NK-92 (cell line): Measurements from ENCODE around the gene NGEF.
"Not testable (repeated sequence)": the region's sequence is repeated elsewhere in the genome, so short reads cannot be mapped to it uniquely, and the experiment has no call there.

Source experiments
- DNase-seq: peaks from one replicate; lab custom pipeline; 2025; ENCODE audit not compliant: unreplicated experiment; lab: John Stamatoyannopoulos, UW

The NGEF gene

GRCh38 chr2:233023007-233023760 is 10.1 kb upstream of the NGEF start:
- DNase-seq, result no peak

- no peak for DNase-seq
Measured at GRCh38 chr2:233022561-233022960, 9.5 kb upstream of the NGEF start.

- no peak for DNase-seq
Measured at GRCh38 chr2:233021771-233022170, 8.7 kb upstream of the NGEF start.

GRCh38 chr2:233020454-233020853 is 7.4 kb upstream of the NGEF start:
- DNase-seq, result no peak

- not testable (repeated sequence) for DNase-seq
Measured at GRCh38 chr2:233019610-233020009, 6.6 kb upstream of the NGEF start.

- DNase-seq, result no peak
Measured at GRCh38 chr2:233017947-233018346, 4.9 kb upstream of the NGEF start.

GRCh38 chr2:233015019-233015645 is 2.1 kb upstream of the NGEF start:
- DNase-seq, result no peak

GRCh38 chr2:233013650-233014049 is 594 bp upstream of the NGEF start:
- no peak for DNase-seq

GRCh38 chr2:233012301-233012971 is 620 bp downstream of the NGEF start:
- DNase-seq, result no peak

GRCh38 chr2:233011702-233012131 is 1.3 kb downstream of the NGEF start:
- no peak for DNase-seq

GRCh38 chr2:233011268-233011650 is 1.8 kb downstream of the NGEF start:
- no peak for DNase-seq

- DNase-seq, result no peak
Measured at GRCh38 chr2:233010569-233011267, 2.3 kb downstream of the NGEF start.

GRCh38 chr2:233009661-233010060 is 3.4 kb downstream of the NGEF start:
- DNase-seq, result no peak

- DNase-seq, result no peak
Measured at GRCh38 chr2:233007739-233008138, 5.3 kb downstream of the NGEF start.

GRCh38 chr2:233007270-233007669 is 5.8 kb downstream of the NGEF start:
- DNase-seq, result no peak

GRCh38 chr2:233006648-233007047 is 6.4 kb downstream of the NGEF start:
- no peak for DNase-seq

GRCh38 chr2:233005096-233005495 is 8.0 kb downstream of the NGEF start:
- DNase-seq, result no peak

- no peak for DNase-seq
Measured at GRCh38 chr2:233003658-233004555, 9.1 kb downstream of the NGEF start.

- no peak for DNase-seq
Measured at GRCh38 chr2:233002829-233003657, 10.0 kb downstream of the NGEF start.
